ENCODE results near the gene UNC13B. TPM values are rescaled to one million over a fixed set of nuclear protein-coding genes. Genes with fewer than 3 reads are reported as not detected.

UNC13B gene
- under 1 TPM; 0.36 to 0.45 TPM for total RNA-seq

DNA sequence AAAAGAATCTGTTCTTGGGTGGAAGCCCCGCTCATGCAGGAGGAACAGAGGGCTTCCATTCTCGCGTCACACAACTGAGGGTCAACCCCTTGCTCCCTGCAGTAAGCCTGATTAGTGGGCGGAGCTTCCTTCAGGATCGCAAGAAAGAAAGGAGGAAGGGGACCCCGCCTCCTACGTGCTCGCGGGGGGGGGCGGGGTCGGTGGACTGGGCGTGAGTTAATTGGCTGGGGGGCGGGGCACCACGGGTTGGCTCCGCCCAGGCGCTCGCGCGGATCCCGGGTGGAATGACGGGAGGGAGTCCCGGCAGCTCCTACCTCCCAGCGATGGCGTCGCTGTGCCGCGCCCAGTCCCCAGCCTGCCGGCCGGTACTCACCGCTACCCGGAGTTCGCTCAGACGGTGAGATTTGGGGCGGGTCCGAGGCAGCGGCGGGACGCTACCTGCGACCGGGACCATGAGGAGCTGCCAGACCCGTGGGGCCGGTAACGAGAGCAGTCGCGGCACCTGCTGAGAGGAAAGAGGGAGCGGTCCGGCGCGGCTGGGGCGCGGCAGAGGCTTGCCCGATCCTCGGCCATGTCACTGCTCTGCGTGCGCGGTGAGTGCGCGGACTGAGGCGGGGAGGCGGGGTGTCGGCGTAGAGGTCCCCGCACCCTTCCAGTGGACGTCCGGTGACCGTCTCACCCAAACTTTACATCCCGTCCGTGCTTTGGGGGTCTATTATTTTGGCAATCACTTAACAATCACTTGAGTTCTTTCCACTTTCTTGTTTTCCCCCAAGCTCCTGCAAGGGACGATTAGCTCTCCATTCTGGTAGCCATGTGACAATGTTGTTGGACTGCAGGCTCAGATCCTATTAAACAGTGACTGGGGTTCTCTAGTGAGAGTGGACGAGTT lies at the start of gene UNC13B:
Gene UNC13B (plus strand): TSS at position 297 of the 892 bp plus-strand sequence. CDS start 275 bp downstream, at position 572.

GRCh38 chr9:35115680-35116538 lies 45.9 kb upstream of the UNC13B start, which contains the start of gene ATOSB:
Gene ATOSB (minus strand): TSS chr9:35115862. CDS start chr9:35108274, 7,588 bp downstream.

Other genes starting within 250 kb of the UNC13B start
- gene PHF24, start 203.7 kb upstream of the UNC13B start, total RNA-seq, result not detected
- 1 to 10 TPM; 3.9 to 4.5 TPM for gene DNAJB5, start 172.3 kb upstream of the UNC13B start, total RNA-seq
- gene VCP, start 89.4 kb upstream of the UNC13B start, total RNA-seq, result 100 to 1,000 TPM; 179 to 183 TPM
- 10 to 100 TPM; 76.8 to 83.7 TPM for gene FANCG, start 82.1 kb upstream of the UNC13B start, total RNA-seq
- 10 to 100 TPM; 23.4 to 25.4 TPM for gene PIGO, start 65.4 kb upstream of the UNC13B start, total RNA-seq
- 10 to 100 TPM; 84.5 to 88.5 TPM for gene STOML2, start 58.9 kb upstream of the UNC13B start, total RNA-seq
- gene ATOSB, start 46.1 kb upstream of the UNC13B start, total RNA-seq, result 10 to 100 TPM; 16.5 to 17.9 TPM

Data from activated naive CD4-positive, alpha-beta T cell treated with anti-CD3 and anti-CD28 coated beads, Interleukin-2, amount 10 ng/mL, durations not matched to agents 5 hours and 36 hours (primary cell).